GM21576 (cell line): Measurements from ENCODE around the gene RBMS3.
"Not testable (repeated sequence)": the region's sequence is repeated elsewhere in the genome, so short reads cannot be mapped to it uniquely, and the experiment has no call there.

Experiments
- ATAC-seq: cut with Tn5 transposase; IDR thresholded peaks from one replicate; pipeline ENCODE4 v1.9.1; 2021; ENCODE audit warnings: mild to moderate bottlenecking, moderate library complexity; ENCODE audit not compliant: unreplicated experiment

The RBMS3 gene

DNA sequence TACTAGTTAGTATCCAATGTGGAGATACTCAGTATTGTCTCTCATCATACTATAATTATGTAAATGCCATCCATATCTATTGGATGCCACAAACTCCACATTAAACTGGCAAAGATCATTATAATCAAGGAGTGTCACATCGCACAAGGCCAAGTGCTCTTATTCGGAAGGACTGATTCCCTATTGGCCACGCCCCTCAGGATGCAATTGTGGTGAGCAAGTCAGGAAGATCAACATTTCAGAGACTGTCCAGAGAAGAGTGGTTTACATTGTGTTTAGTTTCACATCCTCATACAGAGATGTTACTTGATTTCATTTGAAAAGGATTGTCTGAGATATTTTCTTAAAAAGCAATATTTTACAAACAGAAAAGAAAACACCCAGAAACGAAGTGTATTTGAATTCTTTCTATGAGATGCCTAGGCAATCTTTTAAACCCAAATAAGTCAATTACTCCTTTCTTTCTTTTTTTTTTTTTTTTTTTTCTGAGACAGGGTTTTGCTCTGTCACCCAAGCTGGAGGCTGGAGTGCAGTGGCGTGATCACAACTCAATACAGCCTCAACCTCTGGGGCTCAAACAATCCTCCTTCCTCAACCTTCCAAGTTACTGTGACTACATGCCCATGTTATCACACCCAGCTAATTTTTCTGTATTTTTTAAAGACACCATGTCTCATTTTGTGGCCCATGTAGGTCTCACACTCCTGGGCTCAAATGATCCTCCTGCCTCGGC, 369.1 kb downstream of the RBMS3 start:
- ATAC-seq: peak; percentile 92

DNA sequence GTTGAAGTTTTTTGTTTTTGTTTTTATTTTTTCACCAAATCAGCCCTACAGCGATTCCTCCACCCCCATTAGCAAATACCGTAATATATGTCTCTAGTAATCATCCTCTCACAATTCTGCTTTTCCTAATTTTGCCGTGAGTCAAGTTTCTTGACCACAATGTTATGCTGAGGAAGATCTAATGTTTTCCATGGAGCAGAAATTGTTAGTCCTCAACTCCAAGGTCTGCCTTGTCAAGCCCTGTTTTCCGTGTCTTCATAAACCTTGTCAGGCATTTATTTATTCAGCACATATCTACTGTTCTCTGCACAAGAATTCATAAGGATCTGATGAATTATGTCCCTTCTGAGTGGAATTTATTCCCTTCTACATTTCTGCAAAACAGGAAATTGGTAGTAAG, 372.8 kb downstream of the RBMS3 start:
- ATAC-seq: no peak

DNA sequence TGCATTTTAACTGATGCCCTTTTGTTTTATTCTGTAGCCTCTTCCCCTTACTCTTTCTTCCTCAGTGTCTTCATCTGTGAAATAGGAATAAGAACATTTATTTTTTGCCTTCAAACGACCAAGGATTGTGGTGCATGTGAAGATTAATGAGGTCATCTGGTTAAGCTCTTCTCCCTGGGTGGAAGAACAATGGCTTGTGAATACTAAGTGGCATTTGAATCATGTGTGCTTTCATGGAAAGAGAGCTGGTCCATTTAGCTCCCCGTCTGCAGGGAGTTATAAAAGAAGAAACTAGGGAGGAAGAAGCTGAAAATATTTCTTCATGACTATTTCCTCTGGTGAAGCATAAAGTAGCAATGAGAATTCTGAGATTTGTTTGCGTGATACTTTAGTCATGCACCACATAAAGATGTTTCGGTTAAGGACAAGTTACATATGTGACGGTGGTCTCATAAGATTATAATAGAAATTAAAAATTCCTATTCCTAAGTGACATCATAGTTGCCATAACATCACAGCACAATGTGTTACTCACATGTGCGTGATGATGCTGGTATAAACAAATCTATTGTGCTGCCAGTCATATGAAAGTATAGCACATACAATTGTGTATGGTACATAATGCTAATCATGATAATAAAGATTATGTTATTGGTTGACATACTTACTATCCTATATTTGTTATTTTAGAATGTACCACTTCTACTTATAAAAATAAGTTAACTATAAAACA, 374.3 kb downstream of the RBMS3 start:
- ATAC-seq: no peak

DNA sequence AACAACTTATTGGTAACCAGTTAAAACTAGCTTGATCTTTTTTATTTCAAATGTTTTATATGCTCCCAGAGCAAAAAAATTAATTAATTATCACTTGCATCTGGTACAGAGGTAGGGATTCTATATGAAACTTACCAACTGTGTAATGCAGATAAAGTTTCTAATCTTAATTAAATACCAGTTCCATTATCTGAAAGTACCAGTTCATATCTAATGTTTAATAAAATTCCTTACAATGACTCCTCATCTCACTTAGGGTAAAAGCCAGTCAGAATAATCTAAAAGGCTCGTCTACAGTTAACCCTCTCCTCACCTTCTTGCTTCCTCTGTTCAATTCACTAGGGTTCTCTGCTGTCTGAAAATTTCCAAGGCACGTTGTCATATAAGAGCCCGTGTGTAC, 384.8 kb downstream of the RBMS3 start:
- ATAC-seq: no peak

DNA sequence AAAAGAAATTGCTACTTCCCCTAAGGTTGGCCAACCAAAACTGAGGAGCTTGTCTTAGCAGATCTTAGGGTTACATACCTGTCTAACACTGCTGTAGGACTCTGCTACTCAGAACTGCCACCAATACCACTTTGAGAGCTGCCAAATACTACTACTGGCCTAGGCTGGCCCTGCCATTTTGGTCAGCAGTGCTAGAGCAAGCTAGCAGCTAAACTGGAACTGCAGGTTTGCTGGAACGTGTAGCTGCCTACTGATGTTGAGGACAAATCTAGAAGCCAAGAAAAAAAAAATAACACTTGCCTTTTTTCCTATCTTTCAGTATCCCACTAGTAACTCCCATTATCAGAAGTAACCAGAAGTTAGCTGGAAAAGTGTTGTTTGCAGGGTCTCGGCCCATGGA, 387.4 kb downstream of the RBMS3 start:
- no peak for ATAC-seq

DNA sequence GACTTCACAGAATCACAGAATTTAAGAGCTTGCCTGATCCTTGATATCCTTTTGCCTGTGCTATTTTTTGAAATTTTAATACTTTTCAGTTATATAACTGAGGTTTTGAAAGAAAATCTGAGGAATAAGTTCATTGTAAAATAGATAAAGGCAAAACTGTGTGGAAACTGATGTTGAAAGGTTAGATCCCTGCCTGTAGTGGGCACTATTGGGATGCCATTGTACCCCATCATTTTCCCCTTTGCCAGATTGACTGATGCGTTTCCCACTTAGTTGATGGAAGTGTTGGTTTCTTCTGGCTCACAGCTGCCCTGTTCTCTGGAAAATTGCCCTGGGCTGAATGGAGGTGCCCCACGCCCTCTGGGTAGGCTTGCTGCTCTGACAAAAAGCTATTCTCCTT, 387.9 kb downstream of the RBMS3 start:
- ATAC-seq: no peak

DNA sequence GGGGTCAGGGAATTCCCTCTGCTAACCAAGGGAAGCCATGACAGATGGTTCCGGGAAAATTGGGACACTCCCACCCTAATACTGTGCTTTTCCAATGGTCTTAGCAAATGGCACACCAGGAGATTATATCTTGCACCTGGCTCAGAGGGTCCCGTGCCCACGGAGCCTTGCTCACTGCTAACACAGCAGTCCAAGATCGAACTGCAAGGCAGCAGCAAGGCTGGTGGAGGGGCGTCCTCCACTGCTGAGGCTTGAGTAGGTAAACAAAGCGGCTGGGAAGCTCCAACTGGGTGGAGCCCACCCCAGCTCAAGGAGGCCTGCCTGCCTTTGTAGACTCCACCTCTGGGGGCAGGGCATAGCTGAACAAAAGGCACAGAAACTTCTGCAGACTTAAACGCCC, 389.6 kb downstream of the RBMS3 start:
- not testable (repeated sequence) for ATAC-seq

DNA sequence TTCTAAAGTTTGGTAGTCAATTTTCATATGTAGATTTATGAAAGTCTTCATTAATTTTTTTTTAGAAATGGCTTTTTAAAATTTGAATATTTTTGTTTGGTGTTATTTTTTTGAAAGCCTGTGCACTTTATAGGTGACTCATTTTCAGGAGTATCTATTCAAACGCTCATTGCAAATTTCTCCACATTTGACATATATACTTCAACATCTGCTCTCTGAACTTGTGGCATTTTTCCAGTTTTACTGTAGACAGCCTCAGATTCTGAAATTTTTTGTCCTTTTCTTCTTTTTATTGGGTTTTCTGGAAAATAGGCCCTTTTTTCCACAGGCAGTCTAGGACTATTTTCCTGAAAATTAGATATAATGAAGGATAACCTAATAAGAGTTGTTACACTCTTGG, 396.6 kb downstream of the RBMS3 start:
- no peak for ATAC-seq

DNA sequence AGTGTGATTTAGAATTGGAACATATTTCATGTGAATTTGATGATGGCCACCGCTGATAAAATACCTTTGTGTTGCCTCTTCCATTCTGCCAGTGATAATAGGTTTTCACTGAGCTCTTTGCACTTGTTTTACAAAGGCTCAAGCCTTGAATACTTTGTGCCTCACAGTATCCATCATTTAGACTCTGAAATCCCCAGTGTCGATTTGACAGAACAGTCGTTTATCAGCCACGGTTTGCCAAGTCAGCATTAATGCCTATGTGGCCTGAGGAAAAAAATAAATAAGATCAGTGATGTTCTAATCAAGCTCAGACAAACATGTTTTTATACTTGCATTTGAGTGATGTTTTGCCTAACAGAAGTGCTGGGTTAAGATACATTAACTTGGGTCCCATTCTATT, 399.1 kb downstream of the RBMS3 start:
- ATAC-seq: no peak

DNA sequence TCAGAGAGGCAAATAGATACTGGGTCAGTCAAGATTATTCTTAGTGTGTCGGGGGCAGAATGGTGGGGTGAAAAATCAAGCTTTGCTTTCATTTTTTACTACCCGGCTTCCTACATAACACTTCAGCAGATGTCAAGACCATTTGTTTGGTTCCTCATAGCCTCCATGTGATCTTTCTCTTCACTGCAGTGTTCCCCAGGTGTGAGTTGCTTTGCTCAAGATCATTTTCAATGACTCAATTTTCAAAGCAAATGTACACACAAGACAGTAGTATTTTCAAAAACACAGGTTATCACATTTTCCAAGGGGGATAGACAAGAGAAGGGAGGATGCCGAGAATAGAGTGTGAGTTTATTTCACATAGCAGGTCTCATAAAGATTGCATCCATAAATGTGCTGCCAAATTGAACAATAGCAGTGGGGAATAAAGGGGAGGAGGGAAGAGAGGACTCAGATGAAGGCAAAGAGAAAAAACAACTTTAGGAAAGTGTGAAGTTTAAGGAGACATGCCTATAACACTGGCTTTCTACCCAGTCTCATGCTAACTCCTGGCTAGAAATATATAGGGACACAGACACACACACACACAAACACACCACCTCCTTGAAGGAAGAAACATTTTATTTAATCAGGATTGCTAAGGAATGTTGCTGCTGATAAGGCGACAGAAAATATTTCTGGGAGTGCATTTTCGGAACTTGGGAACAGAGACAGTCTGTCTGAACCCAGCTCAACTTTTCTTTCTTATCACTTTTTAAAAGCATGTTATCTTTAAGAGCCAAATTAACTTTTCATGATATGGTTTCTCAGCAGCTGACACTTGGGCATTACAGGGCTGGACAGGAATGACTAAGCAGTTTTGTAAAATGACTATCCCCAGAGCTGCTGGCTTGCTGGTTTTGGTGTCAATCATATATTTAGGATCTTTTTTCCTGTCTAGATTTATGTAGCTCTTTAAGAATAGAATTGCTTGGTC, 402.4 kb downstream of the RBMS3 start:
- peak; percentile 44 for ATAC-seq

DNA sequence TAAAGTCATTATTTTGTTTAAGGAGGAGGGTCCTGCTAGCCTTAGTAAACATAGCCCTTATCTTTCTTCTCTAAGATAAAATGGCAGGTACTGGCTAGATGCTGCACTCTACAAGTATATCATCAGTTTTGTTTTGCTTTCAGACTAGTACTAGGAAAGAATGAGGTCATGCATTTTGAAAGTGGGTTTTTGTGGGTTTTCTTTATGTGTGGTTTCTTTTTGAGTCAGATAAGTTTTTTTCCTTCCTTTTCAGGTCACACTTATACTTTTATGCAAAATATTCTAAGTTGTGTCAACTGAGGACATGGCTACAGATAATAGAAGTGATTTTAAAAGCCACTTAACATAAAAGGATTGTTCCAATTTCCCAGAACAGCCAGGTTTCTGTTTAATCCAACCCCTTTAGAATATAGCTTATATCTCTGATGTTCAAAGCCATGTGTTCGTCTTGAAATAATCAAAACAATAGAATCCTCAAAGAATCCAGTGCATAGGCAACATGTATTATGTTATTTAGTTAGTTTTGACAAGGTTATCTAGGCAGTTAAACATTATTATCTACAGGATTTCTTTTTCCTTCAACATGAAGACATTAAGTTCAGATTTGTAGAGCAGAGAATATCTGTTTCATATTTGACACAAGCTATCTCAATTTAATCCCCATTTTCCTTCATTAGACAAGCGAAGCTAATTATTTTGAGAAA, 406.2 kb downstream of the RBMS3 start:
- peak; percentile 97 for ATAC-seq

DNA sequence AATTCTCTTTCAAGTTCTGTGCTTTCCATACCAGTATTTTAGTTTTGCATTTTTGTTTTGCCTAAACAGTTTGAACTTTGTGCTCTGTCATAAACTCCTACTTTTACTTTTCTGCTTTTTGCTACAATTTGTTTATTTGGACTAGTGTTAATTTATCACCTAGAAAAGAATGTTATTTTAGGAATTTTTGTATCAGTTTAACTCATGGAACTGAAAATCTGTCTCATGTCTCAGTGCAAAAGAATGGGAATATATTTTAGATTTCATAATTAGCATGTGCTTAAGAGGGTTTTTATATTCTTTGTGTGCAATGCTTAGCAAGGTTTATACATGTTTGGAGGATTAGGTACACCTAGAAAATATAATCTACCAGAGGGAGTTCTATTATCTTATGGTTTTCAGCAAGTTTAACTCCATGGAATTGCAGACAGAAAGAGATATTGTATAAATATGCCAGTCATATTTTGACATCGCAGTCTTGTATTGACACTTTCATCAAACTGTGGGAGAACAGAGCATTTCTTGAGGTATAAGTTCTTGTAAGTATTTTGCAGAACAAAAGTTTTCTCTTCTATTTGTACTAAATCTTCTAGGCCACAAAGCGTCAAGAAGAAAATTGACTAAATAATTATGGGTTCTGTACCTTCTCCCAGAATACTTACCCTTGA, 409.9 kb downstream of the RBMS3 start:
- ATAC-seq: no peak

DNA sequence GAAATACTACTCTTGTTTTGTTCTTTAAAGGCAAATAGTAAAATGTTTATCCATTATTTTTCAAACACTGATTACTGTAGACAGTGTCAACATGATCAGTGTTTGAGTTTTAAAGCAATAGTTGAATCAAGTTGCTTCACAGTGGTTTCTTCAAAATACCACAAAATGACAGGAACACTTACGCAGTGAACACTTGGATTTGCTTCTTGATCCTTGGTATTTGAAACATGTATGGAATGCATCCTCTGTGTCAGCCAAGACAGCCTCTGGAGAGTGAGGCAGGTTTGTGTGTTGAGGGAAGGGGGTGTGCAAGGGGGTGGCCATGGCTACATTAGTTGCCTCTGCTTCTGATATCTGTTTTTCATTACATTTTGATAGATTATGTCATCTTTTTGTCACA, 413.0 kb downstream of the RBMS3 start:
- no peak for ATAC-seq

DNA sequence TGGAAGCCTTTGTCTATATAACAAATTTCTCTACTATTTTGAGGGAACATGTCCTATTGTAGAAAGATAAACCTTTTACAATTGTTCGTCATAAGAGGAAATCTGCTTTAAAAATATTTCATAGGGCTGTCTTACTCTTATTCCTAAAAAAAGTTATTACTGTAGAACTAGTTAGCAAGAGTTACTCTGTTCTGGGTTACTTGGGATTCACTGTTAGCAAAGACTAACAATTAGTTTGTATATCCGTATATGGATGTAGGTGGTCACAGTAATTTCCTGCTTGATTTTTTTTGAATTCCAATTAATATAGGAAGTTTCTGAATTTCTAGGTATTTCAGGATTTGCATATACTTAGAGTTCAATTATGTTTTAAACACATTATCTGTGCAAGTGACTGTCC, 413.5 kb downstream of the RBMS3 start:
- no peak for ATAC-seq

DNA sequence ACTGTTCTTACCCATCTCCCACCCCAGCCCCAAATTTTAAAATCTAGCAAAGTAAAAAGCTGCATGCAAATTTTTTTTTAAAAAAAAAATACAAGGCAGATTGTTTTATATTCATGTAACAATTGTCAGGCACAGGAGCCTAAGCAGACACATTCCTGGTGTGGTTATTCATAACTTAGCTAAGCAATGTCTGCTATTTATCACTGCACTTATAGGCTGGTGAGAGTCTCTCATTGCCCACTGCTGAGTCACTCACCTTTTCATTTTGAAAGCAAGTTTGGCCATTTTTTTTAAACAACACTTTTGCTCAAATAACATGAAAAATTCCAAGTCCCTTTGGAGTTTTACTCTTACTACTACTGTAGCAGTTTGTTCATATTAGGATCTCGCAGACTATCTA, 413.9 kb downstream of the RBMS3 start:
- no peak for ATAC-seq

DNA sequence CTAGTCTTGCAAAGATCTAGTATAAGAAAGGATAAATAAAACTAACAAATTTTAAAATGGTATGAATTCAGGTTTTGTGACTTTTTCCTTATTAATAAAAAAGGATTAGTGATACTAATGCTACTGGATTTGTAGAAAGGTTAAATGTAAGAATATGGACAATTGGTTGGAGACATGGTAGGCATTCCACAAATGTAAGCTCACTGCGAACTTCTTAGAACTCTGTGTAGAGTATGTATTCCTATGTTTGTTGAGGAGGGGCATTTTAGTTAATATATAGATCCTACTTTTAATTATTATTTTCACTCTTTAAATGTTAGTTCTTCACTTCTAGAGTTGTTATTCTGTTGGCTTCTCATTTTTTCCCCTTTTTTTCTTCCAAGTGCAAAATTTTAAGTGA, 414.3 kb downstream of the RBMS3 start:
- no peak for ATAC-seq

DNA sequence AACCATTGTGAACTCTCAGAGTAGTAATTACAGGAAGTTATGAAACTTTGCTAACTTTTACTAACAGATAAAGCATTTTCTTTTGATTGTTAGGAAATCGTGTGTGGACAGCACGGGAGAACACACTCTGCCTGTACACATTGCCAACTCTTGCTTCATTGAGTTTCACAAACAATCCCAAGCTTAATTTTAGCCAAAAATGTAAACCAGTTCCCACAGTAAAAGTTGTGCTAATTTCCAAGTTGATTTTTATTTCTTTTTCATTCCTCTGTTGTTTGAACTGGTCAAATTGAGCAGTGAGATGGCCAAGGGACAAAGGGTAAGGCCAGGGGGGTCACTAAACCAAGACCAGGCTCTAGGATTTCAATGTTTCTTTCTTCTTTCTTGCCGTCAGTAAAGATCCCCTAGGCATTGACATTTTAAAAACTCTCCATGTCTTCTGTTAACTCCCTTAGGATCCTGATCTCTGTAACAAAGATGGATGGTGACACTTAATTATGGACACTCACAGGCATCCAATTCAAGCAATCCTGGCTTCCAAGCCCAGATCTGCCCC, 414.9 kb downstream of the RBMS3 start:
- no peak for ATAC-seq

DNA sequence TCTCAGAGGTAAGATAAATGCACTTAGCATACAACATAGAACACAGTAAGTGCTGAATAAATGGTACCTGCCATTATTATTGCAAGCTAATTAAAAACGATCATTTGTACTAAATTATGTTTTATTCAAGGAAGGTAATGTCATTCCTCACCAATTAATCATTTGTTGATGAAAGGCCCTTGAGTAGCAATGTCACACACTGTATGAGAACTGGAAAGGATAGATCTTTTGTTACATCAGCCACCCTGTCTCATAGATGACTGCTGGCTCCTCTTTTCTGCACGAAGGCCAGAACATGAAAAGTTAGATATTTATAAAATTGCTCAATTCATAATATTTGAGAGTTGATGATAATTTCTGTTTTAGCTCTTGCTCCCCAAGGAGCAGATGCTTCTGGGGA, 415.4 kb downstream of the RBMS3 start:
- ATAC-seq: no peak

DNA sequence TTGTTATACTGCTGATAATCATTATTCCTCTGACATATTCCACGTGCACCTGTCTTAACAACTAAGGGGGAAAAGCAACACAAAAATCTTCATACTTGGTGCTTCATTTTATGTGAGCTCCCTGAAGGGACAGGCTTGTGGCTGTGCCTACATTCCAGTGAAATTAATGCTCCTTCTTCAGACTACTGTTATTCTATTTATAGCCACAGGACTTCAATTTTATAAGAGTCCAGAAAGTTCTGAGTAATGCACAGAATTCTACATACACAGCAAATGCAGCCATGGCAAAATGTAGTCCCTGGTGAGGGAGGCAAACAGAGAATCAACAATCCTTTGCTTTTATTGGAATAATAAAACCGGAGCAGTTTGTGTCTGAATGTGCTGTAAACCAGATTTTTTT, 417.1 kb downstream of the RBMS3 start:
- ATAC-seq: no peak

DNA sequence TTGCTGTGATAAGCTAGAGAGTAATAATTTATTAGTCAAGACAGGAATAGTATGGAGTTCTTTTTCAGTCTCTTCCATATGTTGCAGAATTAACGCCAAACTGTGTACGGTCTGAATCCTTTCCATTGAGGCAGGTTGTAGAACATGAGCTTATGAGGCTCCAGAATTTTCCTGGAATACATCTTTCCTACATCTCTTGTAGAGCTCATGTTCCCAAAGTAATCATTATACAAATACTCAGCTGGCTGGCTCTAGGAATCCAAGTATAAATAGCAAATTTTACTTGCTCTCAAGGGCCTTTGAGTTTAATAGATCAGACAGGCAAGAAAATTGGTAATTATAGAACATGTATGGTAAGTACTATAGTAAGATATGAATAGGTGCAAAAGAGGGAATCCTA, 419.4 kb downstream of the RBMS3 start:
- no peak for ATAC-seq
